ENCODE measurements around the gene TMEM176B.

DNA sequence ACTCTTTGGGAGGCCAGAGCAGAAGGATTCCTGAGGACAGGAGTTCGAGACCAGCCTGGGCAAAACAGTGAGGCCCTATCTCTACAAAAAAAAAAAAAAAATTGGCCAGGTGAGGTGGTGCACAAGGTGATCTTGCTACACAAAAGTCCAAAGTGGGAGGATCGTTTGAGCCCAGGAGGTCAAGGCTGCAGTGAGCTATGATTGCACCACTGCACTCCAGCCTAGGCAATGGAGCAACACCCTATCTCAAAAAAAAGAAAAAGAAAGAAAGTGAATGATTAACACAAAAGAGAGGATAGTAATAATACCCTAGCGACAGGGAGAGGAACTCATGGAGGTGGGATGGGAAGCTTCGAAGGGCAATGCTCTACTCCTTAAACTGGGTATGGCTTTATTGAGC, 30.4 kb downstream of the TMEM176B start:
- TF ChIP-seq POLR2AphosphoS5 (IDR thresholded peaks at IDR 0.05; ENCODE audit: low read depth, low read length): no peak
- TF ChIP-seq, protein P1, sequence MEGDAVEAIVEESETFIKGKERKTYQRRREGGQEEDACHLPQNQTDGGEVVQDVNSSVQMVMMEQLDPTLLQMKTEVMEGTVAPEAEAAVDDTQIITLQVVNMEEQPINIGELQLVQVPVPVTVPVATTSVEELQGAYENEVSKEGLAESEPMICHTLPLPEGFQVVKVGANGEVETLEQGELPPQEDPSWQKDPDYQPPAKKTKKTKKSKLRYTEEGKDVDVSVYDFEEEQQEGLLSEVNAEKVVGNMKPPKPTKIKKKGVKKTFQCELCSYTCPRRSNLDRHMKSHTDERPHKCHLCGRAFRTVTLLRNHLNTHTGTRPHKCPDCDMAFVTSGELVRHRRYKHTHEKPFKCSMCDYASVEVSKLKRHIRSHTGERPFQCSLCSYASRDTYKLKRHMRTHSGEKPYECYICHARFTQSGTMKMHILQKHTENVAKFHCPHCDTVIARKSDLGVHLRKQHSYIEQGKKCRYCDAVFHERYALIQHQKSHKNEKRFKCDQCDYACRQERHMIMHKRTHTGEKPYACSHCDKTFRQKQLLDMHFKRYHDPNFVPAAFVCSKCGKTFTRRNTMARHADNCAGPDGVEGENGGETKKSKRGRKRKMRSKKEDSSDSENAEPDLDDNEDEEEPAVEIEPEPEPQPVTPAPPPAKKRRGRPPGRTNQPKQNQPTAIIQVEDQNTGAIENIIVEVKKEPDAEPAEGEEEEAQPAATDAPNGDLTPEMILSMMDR (IDR thresholded peaks at IDR 0.05): no peak
- TF ChIP-seq SIN3A (IDR thresholded peaks at IDR 0.05; ENCODE audit: borderline replicate concordance, insufficient read depth, low read depth, low read length): no peak
- TF ChIP-seq, protein P2, sequence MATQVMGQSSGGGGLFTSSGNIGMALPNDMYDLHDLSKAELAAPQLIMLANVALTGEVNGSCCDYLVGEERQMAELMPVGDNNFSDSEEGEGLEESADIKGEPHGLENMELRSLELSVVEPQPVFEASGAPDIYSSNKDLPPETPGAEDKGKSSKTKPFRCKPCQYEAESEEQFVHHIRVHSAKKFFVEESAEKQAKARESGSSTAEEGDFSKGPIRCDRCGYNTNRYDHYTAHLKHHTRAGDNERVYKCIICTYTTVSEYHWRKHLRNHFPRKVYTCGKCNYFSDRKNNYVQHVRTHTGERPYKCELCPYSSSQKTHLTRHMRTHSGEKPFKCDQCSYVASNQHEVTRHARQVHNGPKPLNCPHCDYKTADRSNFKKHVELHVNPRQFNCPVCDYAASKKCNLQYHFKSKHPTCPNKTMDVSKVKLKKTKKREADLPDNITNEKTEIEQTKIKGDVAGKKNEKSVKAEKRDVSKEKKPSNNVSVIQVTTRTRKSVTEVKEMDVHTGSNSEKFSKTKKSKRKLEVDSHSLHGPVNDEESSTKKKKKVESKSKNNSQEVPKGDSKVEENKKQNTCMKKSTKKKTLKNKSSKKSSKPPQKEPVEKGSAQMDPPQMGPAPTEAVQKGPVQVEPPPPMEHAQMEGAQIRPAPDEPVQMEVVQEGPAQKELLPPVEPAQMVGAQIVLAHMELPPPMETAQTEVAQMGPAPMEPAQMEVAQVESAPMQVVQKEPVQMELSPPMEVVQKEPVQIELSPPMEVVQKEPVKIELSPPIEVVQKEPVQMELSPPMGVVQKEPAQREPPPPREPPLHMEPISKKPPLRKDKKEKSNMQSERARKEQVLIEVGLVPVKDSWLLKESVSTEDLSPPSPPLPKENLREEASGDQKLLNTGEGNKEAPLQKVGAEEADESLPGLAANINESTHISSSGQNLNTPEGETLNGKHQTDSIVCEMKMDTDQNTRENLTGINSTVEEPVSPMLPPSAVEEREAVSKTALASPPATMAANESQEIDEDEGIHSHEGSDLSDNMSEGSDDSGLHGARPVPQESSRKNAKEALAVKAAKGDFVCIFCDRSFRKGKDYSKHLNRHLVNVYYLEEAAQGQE (IDR thresholded peaks at IDR 0.05; ENCODE audit: insufficient read depth in 1 of 2, low read depth in 2 of 2, low read length in 1 of 2): no peak
- TF ChIP-seq TCF7L2 (IDR thresholded peaks at IDR 0.05; ENCODE audit: low read depth, low read length): no peak
